Nephron (organoid): ENCODE data around the gene ASH1L.

Source experiments
- H3K27ac Mint-ChIP-seq, 3 experiments: 2 replicates each; pipeline ENCODE4 v1.8.0; 2020; ENCODE audit warnings: mixed read lengths in 3 of 3, mild to moderate bottlenecking in 2 of 3, moderate library complexity in 1 of 3
- H3K27me3 Mint-ChIP-seq: 2 replicates; pipeline ENCODE4 v1.8.0; 2021; ENCODE audit warnings: low read depth, mild to moderate bottlenecking, moderate library complexity, mixed read lengths
- H3K36me3 Mint-ChIP-seq: 2 replicates; pipeline ENCODE4 v1.8.0; 2020; ENCODE audit warnings: low read depth, mixed read lengths
- H3K4me1 Mint-ChIP-seq: 2 replicates; pipeline ENCODE4 v1.8.0; 2020; ENCODE audit warnings: mixed read lengths
- H3K4me3 Mint-ChIP-seq, 3 experiments: 2 replicates each; pipeline ENCODE4 v1.8.0; 2020; ENCODE audit warnings: mild to moderate bottlenecking in 3 of 3, mixed read lengths in 3 of 3, moderate library complexity in 2 of 3
- H3K9me3 Mint-ChIP-seq: 2 replicates; pipeline ENCODE4 v1.8.0; 2020; ENCODE audit warnings: mixed read lengths
- TF ChIP-seq, protein P1 (sequence below), 3 experiments: fragments of 200-600 bp; sonication (generic); IDR thresholded peaks; one replicate each; pipeline ENCODE4 v1.5.0; 2021; ENCODE audit warnings: antibody characterized with exemption in 3 of 3; ENCODE audit not compliant: unreplicated experiment in 3 of 3

Gene ASH1L

DNA sequence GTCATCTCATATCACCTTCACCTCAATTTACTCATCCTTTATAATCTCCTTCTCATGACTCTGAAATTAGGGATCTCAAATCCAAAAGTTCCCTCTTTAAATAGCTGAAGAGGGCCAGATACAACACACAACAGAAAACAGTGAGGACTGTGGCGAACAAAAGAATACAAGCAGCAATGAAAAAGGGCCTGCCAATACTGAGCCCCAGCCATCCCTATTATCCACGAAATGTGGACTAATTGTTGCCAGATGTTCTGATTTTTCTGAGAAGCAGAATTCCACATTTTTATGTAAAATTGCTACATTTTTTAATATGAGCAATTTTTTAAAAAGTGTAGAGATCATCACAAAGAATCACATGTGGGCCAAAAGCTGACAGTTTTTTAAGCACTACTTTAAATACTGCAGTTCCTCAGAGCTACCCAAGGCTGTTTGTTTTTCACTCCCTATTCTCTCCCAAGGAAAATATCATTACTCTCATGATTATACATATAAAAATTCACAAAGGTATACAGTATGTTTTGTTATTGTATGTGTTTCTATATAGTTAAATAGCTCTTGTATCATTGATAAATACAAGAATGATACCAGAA lies 90.0 kb downstream of the ASH1L start:
- Mint-ChIP-seq H3K9me3 (peaks cover 5% of the 10 kb centered on the region), H3K4me1 (peaks cover 27% of the 10 kb centered on the region), H3K27ac (peak overlapping the region; percentile 48 to 75 (median 74)), H3K36me3 (peaks cover 53% of the 10 kb centered on the region), H3K4me3 (no peak overlapping the region), H3K27me3 (no peaks in the 10 kb centered on the region)
- TF ChIP-seq, protein P1, sequence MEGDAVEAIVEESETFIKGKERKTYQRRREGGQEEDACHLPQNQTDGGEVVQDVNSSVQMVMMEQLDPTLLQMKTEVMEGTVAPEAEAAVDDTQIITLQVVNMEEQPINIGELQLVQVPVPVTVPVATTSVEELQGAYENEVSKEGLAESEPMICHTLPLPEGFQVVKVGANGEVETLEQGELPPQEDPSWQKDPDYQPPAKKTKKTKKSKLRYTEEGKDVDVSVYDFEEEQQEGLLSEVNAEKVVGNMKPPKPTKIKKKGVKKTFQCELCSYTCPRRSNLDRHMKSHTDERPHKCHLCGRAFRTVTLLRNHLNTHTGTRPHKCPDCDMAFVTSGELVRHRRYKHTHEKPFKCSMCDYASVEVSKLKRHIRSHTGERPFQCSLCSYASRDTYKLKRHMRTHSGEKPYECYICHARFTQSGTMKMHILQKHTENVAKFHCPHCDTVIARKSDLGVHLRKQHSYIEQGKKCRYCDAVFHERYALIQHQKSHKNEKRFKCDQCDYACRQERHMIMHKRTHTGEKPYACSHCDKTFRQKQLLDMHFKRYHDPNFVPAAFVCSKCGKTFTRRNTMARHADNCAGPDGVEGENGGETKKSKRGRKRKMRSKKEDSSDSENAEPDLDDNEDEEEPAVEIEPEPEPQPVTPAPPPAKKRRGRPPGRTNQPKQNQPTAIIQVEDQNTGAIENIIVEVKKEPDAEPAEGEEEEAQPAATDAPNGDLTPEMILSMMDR (IDR thresholded peaks at IDR 0.05; ENCODE audit: unreplicated experiment in 3 of 3) = no peak

DNA sequence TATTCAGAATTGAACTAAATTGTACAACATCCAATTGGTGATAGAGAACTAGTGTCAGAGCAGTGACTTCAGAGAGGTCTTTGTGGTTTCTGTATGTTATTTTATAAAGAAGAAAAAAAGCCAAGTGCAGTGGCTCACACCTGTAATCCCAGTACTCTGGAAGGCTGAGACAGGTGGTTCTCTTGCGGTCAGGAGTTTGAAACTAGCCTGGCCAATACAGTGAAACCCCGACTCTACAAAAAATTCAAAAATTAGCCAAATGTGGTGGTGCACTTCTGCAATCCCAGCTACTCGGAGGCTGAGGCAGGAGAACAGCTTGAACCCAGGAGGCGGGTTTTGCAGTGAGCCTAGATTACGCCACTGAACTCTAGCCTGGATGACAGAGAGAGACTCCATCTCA lies 90.7 kb downstream of the ASH1L start:
- no peaks in the 10 kb centered on the region for H3K27me3 Mint-ChIP-seq
- H3K36me3 Mint-ChIP-seq = peaks cover 56% of the 10 kb centered on the region
- peaks cover 5% of the 10 kb centered on the region for H3K9me3 Mint-ChIP-seq
- H3K4me1 Mint-ChIP-seq = peaks cover 31% of the 10 kb centered on the region
- TF ChIP-seq, protein P1 (IDR thresholded peaks at IDR 0.05; ENCODE audit: unreplicated experiment in 3 of 3) = no peak
- no peak overlapping the region for H3K4me3 Mint-ChIP-seq
- H3K27ac Mint-ChIP-seq = peak overlapping the region in 1 of 3 experiments; percentile 74

DNA sequence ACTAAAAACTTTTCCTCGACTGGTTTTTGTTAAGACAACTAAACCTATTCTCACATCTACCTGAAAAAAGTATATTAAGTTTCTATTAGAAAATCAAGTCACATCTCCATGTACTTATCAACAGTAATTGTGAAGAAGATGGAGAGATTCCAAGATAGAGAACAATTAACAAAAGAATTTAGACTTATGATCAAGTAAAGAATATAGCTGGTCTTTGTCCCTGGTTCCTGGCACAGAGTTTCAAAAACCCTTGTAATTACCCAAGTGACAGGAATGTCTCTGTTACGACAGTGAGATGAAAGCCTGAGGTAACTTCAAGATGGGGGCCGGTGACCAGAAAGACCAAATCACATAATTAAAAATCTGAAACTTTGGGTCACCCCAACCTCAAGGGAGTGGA lies 91.6 kb downstream of the ASH1L start:
- peaks cover 33% of the 10 kb centered on the region for H3K4me1 Mint-ChIP-seq
- H3K36me3 Mint-ChIP-seq = peaks cover 61% of the 10 kb centered on the region
- H3K27ac Mint-ChIP-seq = no peak overlapping the region
- no peak overlapping the region for H3K4me3 Mint-ChIP-seq
- TF ChIP-seq, protein P1 (IDR thresholded peaks at IDR 0.05; ENCODE audit: unreplicated experiment in 3 of 3) = no peak
- H3K9me3 Mint-ChIP-seq = peaks cover 5% of the 10 kb centered on the region
- no peaks in the 10 kb centered on the region for H3K27me3 Mint-ChIP-seq

DNA sequence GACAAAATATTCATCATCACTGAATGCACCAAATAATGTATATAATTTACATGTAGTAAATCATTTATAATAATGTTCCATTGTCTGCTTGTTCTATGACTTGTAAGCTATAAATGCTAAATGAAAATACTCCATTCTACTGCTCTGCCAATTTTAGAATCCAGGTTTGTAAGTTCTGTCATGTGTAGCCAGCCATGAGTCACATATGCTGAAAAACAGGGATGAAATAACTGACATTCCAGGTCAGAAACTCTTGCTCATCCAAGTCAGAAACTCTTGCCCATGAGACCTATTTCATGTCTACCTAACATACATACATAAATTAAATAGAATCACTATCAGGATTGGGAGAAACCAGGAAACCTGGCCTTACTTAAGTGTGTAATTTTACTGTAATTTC lies 95.6 kb downstream of the ASH1L start:
- TF ChIP-seq, protein P1 (IDR thresholded peaks at IDR 0.05; ENCODE audit: unreplicated experiment in 3 of 3) = no peak
- peaks cover 18% of the 10 kb centered on the region for H3K4me1 Mint-ChIP-seq
- no peak overlapping the region for H3K4me3 Mint-ChIP-seq
- H3K36me3 Mint-ChIP-seq = peaks cover 46% of the 10 kb centered on the region
- H3K27me3 Mint-ChIP-seq = no peaks in the 10 kb centered on the region
- peaks cover 5% of the 10 kb centered on the region for H3K9me3 Mint-ChIP-seq
- peak overlapping the region in 2 of 3 experiments; percentile 26 to 66 for H3K27ac Mint-ChIP-seq

DNA sequence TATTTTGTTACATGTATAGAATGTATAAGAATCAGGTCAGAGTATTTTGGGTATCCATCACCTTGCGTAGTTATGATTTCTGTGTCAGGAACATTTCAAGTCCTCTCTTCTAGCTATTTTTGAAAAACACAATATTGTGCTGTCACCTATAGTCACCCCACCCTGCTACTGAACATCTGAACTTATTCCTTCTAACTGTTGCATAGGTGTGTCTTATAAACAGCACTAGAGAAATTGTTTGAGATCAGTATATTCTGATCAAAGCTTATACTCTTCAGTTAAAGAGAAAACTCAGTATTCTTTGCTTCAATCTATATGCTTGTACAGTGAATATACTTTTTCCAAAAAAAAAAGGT lies 96.0 kb downstream of the ASH1L start:
- Mint-ChIP-seq H3K27me3 (no peaks in the 10 kb centered on the region), H3K27ac (peak overlapping the region in 2 of 3 experiments; percentile 26 to 66), H3K9me3 (peaks cover 4% of the 10 kb centered on the region), H3K4me1 (peaks cover 18% of the 10 kb centered on the region), H3K36me3 (peaks cover 44% of the 10 kb centered on the region), H3K4me3 (no peak overlapping the region)
- TF ChIP-seq, protein P1 (IDR thresholded peaks at IDR 0.05; ENCODE audit: unreplicated experiment in 3 of 3) = no peak
